Stimulated activated CD4-positive, alpha-beta T cell treated with anti-CD3 and anti-CD28 coated beads, Interleukin-15, amount 100 ng/mL, for 24 hours (primary cell): ENCODE measurements around the gene OR5H2.
"Not testable (repeated sequence)": the region's sequence is repeated elsewhere in the genome, so short reads cannot be mapped to it uniquely, and the experiment has no call there.

Experiments used
- DNase-seq: peaks from one replicate; pipeline ENCODE4 v3.0.0-alpha.2; 2020

Gene OR5H2

GRCh38 chr3:98282205-98282604 lies at the start of gene OR5H2:
Gene OR5H2 (plus strand): TSS chr3:98282505. CDS start chr3:98282903, 398 bp downstream.
- no peak for DNase-seq

- DNase-seq = no peak
Measured at GRCh38 chr3:98233468-98233867, 48.8 kb upstream of the OR5H2 start.

GRCh38 chr3:98240131-98240530 lies 42.2 kb upstream of the OR5H2 start:
- no peak for DNase-seq

GRCh38 chr3:98242155-98242554 lies 40.1 kb upstream of the OR5H2 start:
- no peak for DNase-seq

- DNase-seq = no peak
Measured at GRCh38 chr3:98243843-98244242, 38.5 kb upstream of the OR5H2 start.

- no peak for DNase-seq
Measured at GRCh38 chr3:98246142-98246541, 36.2 kb upstream of the OR5H2 start.

- DNase-seq = not testable (repeated sequence)
Measured at GRCh38 chr3:98256026-98256425, 26.3 kb upstream of the OR5H2 start.

- DNase-seq = peak; percentile 12
Measured at GRCh38 chr3:98259707-98260106, 22.6 kb upstream of the OR5H2 start.

- DNase-seq = no peak
Measured at GRCh38 chr3:98262046-98262445, 20.3 kb upstream of the OR5H2 start.

GRCh38 chr3:98263944-98264343 lies 18.4 kb upstream of the OR5H2 start, which contains the start of gene OR5H6:
Gene OR5H6 (plus strand): TSS chr3:98264244. CDS start chr3:98264333, 89 bp downstream.
- DNase-seq = no peak

- DNase-seq = no peak
Measured at GRCh38 chr3:98269846-98270245, 12.5 kb upstream of the OR5H2 start.

- no peak for DNase-seq
Measured at GRCh38 chr3:98272126-98272525, 10.2 kb upstream of the OR5H2 start.

GRCh38 chr3:98274914-98275313 lies 7.4 kb upstream of the OR5H2 start:
- DNase-seq = no peak

GRCh38 chr3:98290916-98291315 lies 8.6 kb downstream of the OR5H2 start:
- DNase-seq = no peak

GRCh38 chr3:98291332-98291957 lies 9.1 kb downstream of the OR5H2 start:
- DNase-seq = no peak

GRCh38 chr3:98322101-98322500 lies 39.8 kb downstream of the OR5H2 start:
- no peak for DNase-seq

- DNase-seq = no peak
Measured at GRCh38 chr3:98322686-98323085, 40.4 kb downstream of the OR5H2 start.

- DNase-seq = no peak
Measured at GRCh38 chr3:98323425-98323824, 41.1 kb downstream of the OR5H2 start.

GRCh38 chr3:98325055-98325454 lies 42.8 kb downstream of the OR5H2 start:
- no peak for DNase-seq

- no peak for DNase-seq
Measured at GRCh38 chr3:98326105-98326893, 44.0 kb downstream of the OR5H2 start.

- DNase-seq = no peak
Measured at GRCh38 chr3:98326945-98327344, 44.6 kb downstream of the OR5H2 start.

- no peak for DNase-seq
Measured at GRCh38 chr3:98328933-98329332, 46.6 kb downstream of the OR5H2 start.

GRCh38 chr3:98329392-98330124 lies 47.3 kb downstream of the OR5H2 start:
- DNase-seq = peak; percentile 56

GRCh38 chr3:98331329-98331728 lies 49.0 kb downstream of the OR5H2 start:
- no peak for DNase-seq
